B cell (primary cell): ENCODE results near the gene PREX1.

Experiments
- EZH2 ChIP-seq: IDR thresholded peaks from 2 replicates; pipeline ENCODE4 v1.6.1; 2012; ENCODE audit warnings: borderline replicate concordance, low read depth, mild to moderate bottlenecking, moderate library complexity, low read length; ENCODE audit not compliant: insufficient read depth, poor library complexity, severe bottlenecking
- TF ChIP-seq, protein P1 (sequence below): fragments of 200-600 bp; IDR thresholded peaks from one replicate; pipeline ENCODE4 v1.8.0; 2022; ENCODE audit warnings: antibody characterized with exemption, mild to moderate bottlenecking

GRCh38 chr20:48703511-48704219 is 124.1 kb downstream of the PREX1 start:
- TF ChIP-seq, protein P1, sequence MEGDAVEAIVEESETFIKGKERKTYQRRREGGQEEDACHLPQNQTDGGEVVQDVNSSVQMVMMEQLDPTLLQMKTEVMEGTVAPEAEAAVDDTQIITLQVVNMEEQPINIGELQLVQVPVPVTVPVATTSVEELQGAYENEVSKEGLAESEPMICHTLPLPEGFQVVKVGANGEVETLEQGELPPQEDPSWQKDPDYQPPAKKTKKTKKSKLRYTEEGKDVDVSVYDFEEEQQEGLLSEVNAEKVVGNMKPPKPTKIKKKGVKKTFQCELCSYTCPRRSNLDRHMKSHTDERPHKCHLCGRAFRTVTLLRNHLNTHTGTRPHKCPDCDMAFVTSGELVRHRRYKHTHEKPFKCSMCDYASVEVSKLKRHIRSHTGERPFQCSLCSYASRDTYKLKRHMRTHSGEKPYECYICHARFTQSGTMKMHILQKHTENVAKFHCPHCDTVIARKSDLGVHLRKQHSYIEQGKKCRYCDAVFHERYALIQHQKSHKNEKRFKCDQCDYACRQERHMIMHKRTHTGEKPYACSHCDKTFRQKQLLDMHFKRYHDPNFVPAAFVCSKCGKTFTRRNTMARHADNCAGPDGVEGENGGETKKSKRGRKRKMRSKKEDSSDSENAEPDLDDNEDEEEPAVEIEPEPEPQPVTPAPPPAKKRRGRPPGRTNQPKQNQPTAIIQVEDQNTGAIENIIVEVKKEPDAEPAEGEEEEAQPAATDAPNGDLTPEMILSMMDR: no peak
- no peak for TF ChIP-seq EZH2
